NOMO-1 treated with dmso at 0.1 percent for 144 hours (cell line): ENCODE measurements around the gene AMBRA1.

Source experiments
- DNase-seq: peaks from one replicate; lab custom pipeline; 2025; ENCODE audit not compliant: unreplicated experiment; lab: John Stamatoyannopoulos, UW

The AMBRA1 gene

GRCh38 chr11:46514370-46514769 lies 79.5 kb downstream of the AMBRA1 start:
- no peak for DNase-seq

GRCh38 chr11:46513934-46514342 lies 79.9 kb downstream of the AMBRA1 start:
- no peak for DNase-seq

GRCh38 chr11:46512261-46512881 lies 81.5 kb downstream of the AMBRA1 start:
- DNase-seq: no peak

GRCh38 chr11:46511342-46511741 lies 82.5 kb downstream of the AMBRA1 start:
- DNase-seq: no peak

GRCh38 chr11:46508360-46508759 lies 85.5 kb downstream of the AMBRA1 start:
- DNase-seq: no peak

GRCh38 chr11:46506483-46506791 lies 87.4 kb downstream of the AMBRA1 start:
- DNase-seq: no peak

- DNase-seq: no peak
These were observed 87.9 kb downstream of the AMBRA1 start for GRCh38 chr11:46505741-46506482.

GRCh38 chr11:46504817-46505613 lies 88.8 kb downstream of the AMBRA1 start:
- no peak for DNase-seq

GRCh38 chr11:46499821-46500220 lies 94.0 kb downstream of the AMBRA1 start:
- no peak for DNase-seq

- no peak for DNase-seq
These were observed 94.9 kb downstream of the AMBRA1 start for GRCh38 chr11:46498968-46499367.

- DNase-seq: no peak
These were observed 95.6 kb downstream of the AMBRA1 start for GRCh38 chr11:46498179-46498578.

GRCh38 chr11:46497498-46497897 lies 96.3 kb downstream of the AMBRA1 start:
- DNase-seq: no peak

- no peak for DNase-seq
These were observed 100.0 kb downstream of the AMBRA1 start for GRCh38 chr11:46493791-46494190.

GRCh38 chr11:46492532-46492931 lies 101.3 kb downstream of the AMBRA1 start:
- DNase-seq: no peak

- no peak for DNase-seq
These were observed 102.0 kb downstream of the AMBRA1 start for GRCh38 chr11:46491661-46492330.

- no peak for DNase-seq
These were observed 103.2 kb downstream of the AMBRA1 start for GRCh38 chr11:46490666-46491065.

- peak; percentile 0 for DNase-seq
These were observed 103.9 kb downstream of the AMBRA1 start for GRCh38 chr11:46489656-46490560.

- no peak for DNase-seq
These were observed 107.9 kb downstream of the AMBRA1 start for GRCh38 chr11:46485856-46486443.

- no peak for DNase-seq
These were observed 109.7 kb downstream of the AMBRA1 start for GRCh38 chr11:46484101-46484500.

GRCh38 chr11:46480909-46481308 lies 112.9 kb downstream of the AMBRA1 start:
- no peak for DNase-seq
